ENCODE data around the gene GMPS. TPM values are rescaled to one million over a fixed set of nuclear protein-coding genes. Genes with fewer than 3 reads are reported as not detected.
A peak's percentile ranks its signal among the peaks of the same experiment; 100 is the strongest.
"Not testable (repeated sequence)": the region's sequence is repeated elsewhere in the genome, so short reads cannot be mapped to it uniquely, and the experiment has no call there.

The GMPS gene
- total RNA-seq, 1 donor from 2014 or later: 27.6 TPM

- no peak for ATAC-seq (ENCODE audit: poor library complexity)
- DNase-seq: no peak
- intact Hi-C loops (cut with DNase I): loop anchor here (2.0 to 10.0 kb wide), 2 partner anchors 15 to 115 kb away; partner anchors contain the start of gene SLC33A1
Measured at GRCh38 chr3:155869691-155870090, 759 bp upstream of the GMPS start.

- intact Hi-C loops (cut with DNase I): loop anchor here (2.0 to 10.0 kb wide), 2 partner anchors 16 to 116 kb away; partner anchors contain the start of gene SLC33A1
- peak; percentile 57 for ATAC-seq (ENCODE audit: poor library complexity)
Measured at GRCh38 chr3:155870945-155871745, 695 bp downstream of the GMPS start.

GRCh38 chr3:155871746-155872158, 1.3 kb downstream of the GMPS start:
- ATAC-seq (ENCODE audit: poor library complexity) (no peak), DNase-seq (no peak)

More at GRCh38 chr3:155870945-155871745, 695 bp downstream of the GMPS start:
- peak; percentile 77 for DNase-seq

GRCh38 chr3:155872904-155873646, 2.6 kb downstream of the GMPS start:
- intact Hi-C loops (cut with DNase I): loop anchor here (10.0 kb wide), 1 partner anchor 118 kb away; no protein-coding TSS in a partner anchor
- ATAC-seq (ENCODE audit: poor library complexity): no peak
- no peak for DNase-seq

More at GRCh38 chr3:155871746-155872158, 1.3 kb downstream of the GMPS start:
- intact Hi-C loops (cut with DNase I): loop anchor here (2.0 to 10.0 kb wide), 2 partner anchors 17 to 117 kb away; partner anchors contain the start of gene SLC33A1

GRCh38 chr3:155876037-155876436, 5.6 kb downstream of the GMPS start:
- ATAC-seq (ENCODE audit: poor library complexity): no peak
- no peak for DNase-seq
- intact Hi-C loops (cut with DNase I): loop anchor here (10.0 kb wide), 1 partner anchor 121 kb away; no protein-coding TSS in a partner anchor

- intact Hi-C loops (cut with DNase I): loop anchor here (10.0 kb wide), 1 partner anchor 122 kb away; no protein-coding TSS in a partner anchor
- ATAC-seq (ENCODE audit: poor library complexity): no peak
- no peak for DNase-seq
Measured at GRCh38 chr3:155876503-155876902, 6.1 kb downstream of the GMPS start.

- ATAC-seq (ENCODE audit: poor library complexity): no peak
- intact Hi-C loops (cut with DNase I): no loop called here
- no peak for DNase-seq
Measured at GRCh38 chr3:155880286-155880685, 9.8 kb downstream of the GMPS start.

- DNase-seq: no peak
- intact Hi-C loops (cut with DNase I): no loop called here
- no peak for ATAC-seq (ENCODE audit: poor library complexity)
Measured at GRCh38 chr3:155884292-155884691, 13.8 kb downstream of the GMPS start.

GRCh38 chr3:155885292-155885691, 14.8 kb downstream of the GMPS start:
- no peak for ATAC-seq (ENCODE audit: poor library complexity)
- intact Hi-C loops (cut with DNase I): no loop called here

GRCh38 chr3:155886348-155886747, 15.9 kb downstream of the GMPS start:
- ATAC-seq (ENCODE audit: poor library complexity); DNase-seq; intact Hi-C loops (cut with DNase I): not testable (repeated sequence)

More at GRCh38 chr3:155885292-155885691, 14.8 kb downstream of the GMPS start:
- DNase-seq: no peak

- intact Hi-C loops (cut with DNase I): no loop called here
- no peak for DNase-seq
- ATAC-seq (ENCODE audit: poor library complexity): no peak
Measured at GRCh38 chr3:155886915-155887314, 16.5 kb downstream of the GMPS start.

GRCh38 chr3:155889212-155889611, 18.8 kb downstream of the GMPS start:
- intact Hi-C loops (cut with DNase I): no loop called here
- ATAC-seq (ENCODE audit: poor library complexity): no peak
- DNase-seq: no peak

- ATAC-seq (ENCODE audit: poor library complexity): no peak
- no peak for DNase-seq
- intact Hi-C loops (cut with DNase I): no loop called here
Measured at GRCh38 chr3:155889952-155890351, 19.5 kb downstream of the GMPS start.

- no peak for DNase-seq
- ATAC-seq (ENCODE audit: poor library complexity): peak; percentile 22
- intact Hi-C loops (cut with DNase I): no loop called here
Measured at GRCh38 chr3:155890671-155891190, 20.3 kb downstream of the GMPS start.

GRCh38 chr3:155891321-155891720, 20.9 kb downstream of the GMPS start:
- no peak for DNase-seq
- intact Hi-C loops (cut with DNase I): no loop called here
- no peak for ATAC-seq (ENCODE audit: poor library complexity)

- ATAC-seq (ENCODE audit: poor library complexity) (no peak), DNase-seq (no peak)
- intact Hi-C loops (cut with DNase I): no loop called here
Measured at GRCh38 chr3:155895379-155895900, 25.0 kb downstream of the GMPS start.

GRCh38 chr3:155906900-155907299, 36.5 kb downstream of the GMPS start:
- intact Hi-C loops (cut with DNase I): no loop called here
- ATAC-seq (ENCODE audit: poor library complexity) (no peak), DNase-seq (no peak)

GRCh38 chr3:155908086-155908485, 37.6 kb downstream of the GMPS start:
- DNase-seq (no peak), ATAC-seq (ENCODE audit: poor library complexity) (no peak)
- intact Hi-C loops (cut with DNase I): no loop called here

- DNase-seq (no peak), ATAC-seq (ENCODE audit: poor library complexity) (no peak)
- intact Hi-C loops (cut with DNase I): no loop called here
Measured at GRCh38 chr3:155908605-155909004, 38.2 kb downstream of the GMPS start.
